SK-N-MC (cell line): ENCODE results near the gene ANKRD39.

ENCODE experiments used
- EZH2 ChIP-seq: fragments of 200-600 bp; sonication (generic); IDR thresholded peaks from one replicate; pipeline ENCODE4 v1.6.1; 2017; ENCODE audit warnings: antibody characterized with exemption
- POLR2AphosphoS5 ChIP-seq: IDR thresholded peaks from 2 replicates; pipeline ENCODE4 v1.6.1; 2012; ENCODE audit warnings: mild to moderate bottlenecking, low read depth, low read length, borderline replicate concordance

DNA sequence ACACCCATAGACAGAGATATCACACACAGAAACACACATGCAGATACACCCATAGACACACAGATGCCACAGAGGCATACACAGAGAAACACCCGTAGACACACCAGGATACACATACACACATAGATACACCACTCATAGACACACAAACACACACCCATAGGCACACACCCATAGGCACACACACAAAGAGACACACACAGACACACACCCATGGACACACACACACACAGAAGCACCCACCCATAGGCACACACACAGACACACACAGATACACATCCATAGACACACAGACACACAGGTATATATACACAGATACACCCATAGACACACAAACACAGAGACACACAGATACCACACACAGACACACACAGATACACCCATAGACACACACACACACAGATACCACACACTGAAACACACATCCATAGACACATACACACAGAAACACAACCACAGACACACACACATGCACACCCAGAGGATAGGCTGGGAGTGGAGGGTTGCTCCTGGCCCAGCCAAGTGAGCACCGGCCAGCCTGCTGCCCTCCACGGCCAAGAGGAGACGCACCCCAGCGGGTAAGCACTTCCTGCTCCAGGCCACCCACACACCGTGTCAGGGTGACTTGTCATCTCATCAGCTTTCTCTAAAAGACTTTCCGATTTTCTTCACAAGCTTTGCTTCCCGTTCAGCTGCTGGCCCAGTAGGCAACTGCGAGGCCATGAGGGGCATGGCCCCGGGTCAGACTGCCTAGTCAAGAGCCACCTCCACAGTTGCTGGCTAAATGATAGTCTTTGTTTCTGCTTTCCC lies 55.8 kb downstream of the ANKRD39 start:
- TF ChIP-seq EZH2: no peak
- TF ChIP-seq POLR2AphosphoS5: no peak
